Stomach (tissue), 9 donors: Measurements from ENCODE around the gene SLC5A12. TPM values are rescaled to one million over a fixed set of nuclear protein-coding genes. Genes with fewer than 3 reads are reported as not detected.

Experiments
- DNase-seq, 2 donors: peaks; one replicate each; pipeline versions ENCODE4 v3.0.0 to v3.0.0-alpha.2; 2013 to 2019
- H3K27ac ChIP-seq, 5 donors: fragments of 200-600 bp in 4 of 5; sonication (generic) in 4 of 5; one replicate each; pipeline ENCODE4 v1.5.1; 2013 to 2019; ENCODE audit warnings: mild to moderate bottlenecking in 1 of 5, moderate library complexity in 1 of 5
- H3K27me3 ChIP-seq, 3 donors: fragments of 200-600 bp; sonication (generic); one replicate each; pipeline ENCODE4 v1.5.1; 2017 to 2019; ENCODE audit warnings: mixed run types in 1 of 3
- H3K36me3 ChIP-seq, 4 donors: fragments of 200-600 bp; sonication (generic); 1 replicate in 3 of 4; 2 replicates in 1 of 4; pipeline ENCODE4 v1.5.1; 2016 to 2019
- H3K4me1 ChIP-seq, 4 donors: fragments of 200-600 bp; sonication (generic); one replicate each; pipeline ENCODE4 v1.5.1; 2016 to 2019
- H3K4me3 ChIP-seq, 4 donors: fragments of 200-600 bp; sonication (generic) in 3 of 4; one replicate each; pipeline ENCODE4 v1.5.1; 2016 to 2019; ENCODE audit warnings: mild to moderate bottlenecking in 1 of 4
- H3K9me3 ChIP-seq, 4 donors: fragments of 200-600 bp; sonication (generic); one replicate each; pipeline ENCODE4 v1.5.1; 2016 to 2019
- EP300 ChIP-seq: sonication (generic); formaldehyde crosslinking; IDR thresholded peaks from one replicate; pipeline ENCODE4 v1.6.1; 2017; ENCODE audit warnings: antibody characterized with exemption
- POLR2A ChIP-seq, 4 donors: fragments of 450-650 bp; IDR thresholded peaks; one replicate each; pipeline ENCODE4 v1.6.1; 2016; ENCODE audit warnings: antibody characterized with exemption in 4 of 4, control low read depth in 2 of 4, mild to moderate bottlenecking in 1 of 4, moderate library complexity in 1 of 4
- POLR2AphosphoS5 ChIP-seq, 3 donors: sonication (generic); formaldehyde crosslinking; IDR thresholded peaks; one replicate each; pipeline ENCODE4 v1.6.1; 2016; ENCODE audit warnings: antibody characterized with exemption in 3 of 3
- WGBS, 5 donors: extraction: QIAGEN DNeasy Blood & Tissue Kit in 3 of 5; methylation state at CpG; one replicate each; pipeline versions ENCODE4 v1.1.5 to v1.1.7; 2013 to 2018; 5-methylcytosine and 5-hydroxymethylcytosine counted together
- intact Hi-C: fragments of 100-400 bp; cut with DNase I; formaldehyde crosslinking; loops from one replicate; pipeline ENCODE4 v1.15.1; 2023; ENCODE audit warnings: low total_unique reads
- polyA plus RNA-seq, 3 donors: library from polyadenylated mRNA; stranded (reverse); fragments of 200-250 nt; gene quantifications; one replicate each; pipeline ENCODE4 v1.2.3, GENCODE V29; 2013
- total RNA-seq, 5 donors: library from RNA; depleted of rRNA; stranded (reverse); fragments of >200 nt; gene quantifications; one replicate each; pipeline versions ENCODE4 v1.1.0 to v1.2.3, GENCODE V29; 2014 to 2016
- TF ChIP-seq, protein P1 (sequence below), 7 experiments: fragments of 450-650 bp in 4 of 7; fragments of 200-600 bp in 3 of 7; sonication (generic) in 3 of 7; IDR thresholded peaks; one replicate each; pipeline ENCODE4 v1.5.1; 2016 to 2019; ENCODE audit warnings: antibody characterized with exemption in 7 of 7, control low read depth in 2 of 7, mild to moderate bottlenecking in 1 of 7
- donor health status: healthy with polysubstance abuse.
- donor health status: Bipolar disorder and iron deficiency.
- donor health status: healthy.

Gene SLC5A12
- total and polyA plus RNA-seq, 8 donors, result 2.2 TPM; not detected in 7

GRCh38 chr11:26620282-26621045, 101.4 kb downstream of the SLC5A12 start:
- no peak for DNase-seq
- 88 to 95% (median 89%) methylated on average over 1 of the region's 1 CpG for WGBS, 5 donors
- intact Hi-C loops, result no loop called here
- no peaks in the 10 kb centered on the region for H3K27me3 ChIP-seq
- no peak overlapping the region for H3K4me3 ChIP-seq
- no peaks in the 10 kb centered on the region for H3K4me1 ChIP-seq
- H3K27ac ChIP-seq, result no peak overlapping the region
- no peak for TF ChIP-seq POLR2A (IDR thresholded peaks at IDR 0.05)
- TF ChIP-seq, protein P1, sequence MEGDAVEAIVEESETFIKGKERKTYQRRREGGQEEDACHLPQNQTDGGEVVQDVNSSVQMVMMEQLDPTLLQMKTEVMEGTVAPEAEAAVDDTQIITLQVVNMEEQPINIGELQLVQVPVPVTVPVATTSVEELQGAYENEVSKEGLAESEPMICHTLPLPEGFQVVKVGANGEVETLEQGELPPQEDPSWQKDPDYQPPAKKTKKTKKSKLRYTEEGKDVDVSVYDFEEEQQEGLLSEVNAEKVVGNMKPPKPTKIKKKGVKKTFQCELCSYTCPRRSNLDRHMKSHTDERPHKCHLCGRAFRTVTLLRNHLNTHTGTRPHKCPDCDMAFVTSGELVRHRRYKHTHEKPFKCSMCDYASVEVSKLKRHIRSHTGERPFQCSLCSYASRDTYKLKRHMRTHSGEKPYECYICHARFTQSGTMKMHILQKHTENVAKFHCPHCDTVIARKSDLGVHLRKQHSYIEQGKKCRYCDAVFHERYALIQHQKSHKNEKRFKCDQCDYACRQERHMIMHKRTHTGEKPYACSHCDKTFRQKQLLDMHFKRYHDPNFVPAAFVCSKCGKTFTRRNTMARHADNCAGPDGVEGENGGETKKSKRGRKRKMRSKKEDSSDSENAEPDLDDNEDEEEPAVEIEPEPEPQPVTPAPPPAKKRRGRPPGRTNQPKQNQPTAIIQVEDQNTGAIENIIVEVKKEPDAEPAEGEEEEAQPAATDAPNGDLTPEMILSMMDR (IDR thresholded peaks at IDR 0.05), result no peak
- no peak for TF ChIP-seq EP300
- TF ChIP-seq POLR2AphosphoS5 (IDR thresholded peaks at IDR 0.05), result no peak
- no peaks in the 10 kb centered on the region for H3K36me3 ChIP-seq
- no peaks in the 10 kb centered on the region for H3K9me3 ChIP-seq

- no peak for TF ChIP-seq POLR2A (IDR thresholded peaks at IDR 0.05)
- TF ChIP-seq POLR2AphosphoS5 (IDR thresholded peaks at IDR 0.05), result no peak
- no peak for TF ChIP-seq EP300
- TF ChIP-seq, protein P1 (IDR thresholded peaks at IDR 0.05), result no peak
- no peak for DNase-seq
- 17 to 30% (median 24%) methylated on average over 1 of the region's 1 CpG for WGBS, 5 donors
- Histone ChIP-seq H3K36me3 (no peaks in the 10 kb centered on the region), H3K9me3 (peaks cover 4 to 13% (median 10%) of the 10 kb centered on the region in 4 donors), H3K4me1 (no peaks in the 10 kb centered on the region), H3K4me3 (no peak overlapping the region), H3K27me3 (no peaks in the 10 kb centered on the region), H3K27ac (no peak overlapping the region)
- intact Hi-C loops, result no loop called here
Measured at GRCh38 chr11:26618441-26618840, 103.4 kb downstream of the SLC5A12 start.

Other genes starting within 250 kb of the SLC5A12 start
- 1 to 10 TPM in 1 of 5 donors, not detected in 4; 1.3 TPM for gene MUC15, start 149.8 kb downstream of the SLC5A12 start, total RNA-seq
- 1 to 10 TPM in 1 of 3 donors, not detected in 2; 3.9 TPM for gene MUC15, start 149.8 kb downstream of the SLC5A12 start, polyA plus RNA-seq